HG03135 (cell line): ENCODE measurements around the gene GABRA5.
"Not testable (repeated sequence)": the region's sequence is repeated elsewhere in the genome, so short reads cannot be mapped to it uniquely, and the experiment has no call there.

Experiments
- ATAC-seq: cut with Tn5 transposase; IDR thresholded peaks from one replicate; pipeline ENCODE4 v1.9.1; 2021; ENCODE audit warnings: mild to moderate bottlenecking, moderate library complexity; ENCODE audit not compliant: unreplicated experiment

Gene GABRA5

GRCh38 chr15:26875476-26875850 is 8.6 kb downstream of the GABRA5 start:
- ATAC-seq, result no peak

DNA sequence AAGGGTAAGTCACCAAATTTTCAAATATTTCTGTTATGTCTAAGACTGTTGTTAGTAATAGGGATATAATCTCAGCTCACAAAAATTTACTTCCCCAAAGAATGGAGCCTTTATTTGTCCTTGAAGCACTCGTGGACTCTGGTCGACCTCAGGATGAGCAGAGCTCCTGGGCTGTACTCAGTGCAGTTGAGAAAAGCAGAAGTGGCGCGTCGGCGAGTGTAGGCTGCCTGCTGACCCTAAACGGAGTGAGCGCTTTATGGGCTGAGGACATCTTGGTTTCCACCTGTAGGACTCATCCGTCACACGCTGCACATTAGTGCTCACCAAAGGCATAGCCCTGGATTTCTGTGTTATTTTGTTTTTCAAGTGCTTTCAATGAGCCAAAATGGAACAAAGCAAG is 11.0 kb downstream of the GABRA5 start:
- ATAC-seq, result no peak

GRCh38 chr15:26879706-26880105 is 12.8 kb downstream of the GABRA5 start:
- ATAC-seq, result no peak

DNA sequence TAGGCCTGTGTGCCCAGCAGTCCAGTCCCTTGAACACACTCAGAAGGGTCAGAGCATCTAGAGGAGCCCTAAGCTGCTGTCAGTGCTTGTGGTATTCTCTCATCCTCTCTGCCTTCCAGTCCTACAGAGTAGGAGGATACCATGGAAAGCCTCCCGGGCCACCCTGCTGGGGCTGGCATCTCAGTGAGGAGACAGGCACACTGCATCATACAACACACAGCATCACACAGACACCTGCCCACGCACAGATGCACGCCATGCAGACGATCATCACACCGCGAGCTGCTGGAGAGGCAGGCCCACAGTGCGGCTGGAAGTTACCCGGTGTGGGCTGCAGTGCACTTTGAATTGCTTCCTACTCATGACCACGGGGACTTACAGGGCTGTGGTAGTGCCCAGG is 15.2 kb downstream of the GABRA5 start:
- no peak for ATAC-seq

DNA sequence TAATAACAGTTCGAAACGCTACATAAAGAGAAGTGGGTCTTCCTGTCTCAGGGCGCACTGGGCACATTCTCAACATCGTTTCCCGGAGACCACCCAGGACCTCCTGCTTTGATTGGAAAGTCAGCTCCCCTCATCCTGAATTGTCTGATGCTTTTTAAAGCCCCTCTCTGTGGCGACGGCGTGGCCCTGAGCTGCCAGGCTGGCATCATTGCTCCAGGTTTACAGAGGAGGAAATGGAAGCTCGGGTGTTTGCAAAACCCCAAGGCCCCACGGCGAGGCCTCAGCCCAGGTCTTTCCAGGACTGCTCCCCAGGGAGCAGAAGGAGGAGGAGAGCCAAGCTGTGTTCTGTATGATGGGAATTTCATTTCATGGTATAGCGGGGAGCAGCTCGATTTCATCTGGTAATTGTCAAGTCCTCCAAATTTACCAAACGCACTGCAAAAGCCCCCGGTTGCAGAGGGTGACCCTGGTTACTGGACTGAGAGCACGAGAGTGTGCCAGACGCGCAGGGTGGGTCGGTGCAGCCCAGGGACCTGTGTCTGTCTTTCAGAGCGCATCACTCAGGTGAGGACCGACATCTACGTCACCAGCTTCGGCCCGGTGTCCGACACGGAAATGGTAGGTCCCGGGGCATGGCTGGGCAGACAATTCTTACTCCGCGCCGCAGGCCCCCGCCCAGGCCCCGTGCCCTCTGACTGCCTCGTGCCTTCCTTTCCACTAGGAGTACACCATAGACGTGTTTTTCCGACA is 15.9 kb downstream of the GABRA5 start:
- no peak for ATAC-seq

- no peak for ATAC-seq
These were observed 16.6 kb downstream of the GABRA5 start for GRCh38 chr15:26883466-26883865.

DNA sequence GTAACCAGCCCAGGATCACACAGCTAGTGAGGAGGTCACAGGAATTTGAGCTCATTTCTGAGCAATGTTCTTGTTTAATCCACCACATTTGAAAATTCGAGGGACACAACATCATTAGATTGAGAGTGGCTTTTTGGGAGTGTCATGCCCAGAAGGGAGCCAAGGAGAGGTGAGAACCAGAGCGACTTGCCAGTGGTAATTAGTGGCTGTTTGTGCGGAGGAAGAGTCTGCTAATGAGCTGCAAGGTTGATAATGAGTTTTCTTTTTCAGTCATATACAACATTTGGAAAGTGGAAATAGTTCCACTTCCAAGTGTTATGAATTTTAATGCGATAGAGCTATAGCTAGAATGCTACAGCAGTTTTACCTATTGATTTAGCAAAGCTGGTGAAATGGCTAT is 19.7 kb downstream of the GABRA5 start:
- ATAC-seq, result no peak

- ATAC-seq, result no peak
These were observed 21.2 kb downstream of the GABRA5 start for GRCh38 chr15:26887926-26888666.

DNA sequence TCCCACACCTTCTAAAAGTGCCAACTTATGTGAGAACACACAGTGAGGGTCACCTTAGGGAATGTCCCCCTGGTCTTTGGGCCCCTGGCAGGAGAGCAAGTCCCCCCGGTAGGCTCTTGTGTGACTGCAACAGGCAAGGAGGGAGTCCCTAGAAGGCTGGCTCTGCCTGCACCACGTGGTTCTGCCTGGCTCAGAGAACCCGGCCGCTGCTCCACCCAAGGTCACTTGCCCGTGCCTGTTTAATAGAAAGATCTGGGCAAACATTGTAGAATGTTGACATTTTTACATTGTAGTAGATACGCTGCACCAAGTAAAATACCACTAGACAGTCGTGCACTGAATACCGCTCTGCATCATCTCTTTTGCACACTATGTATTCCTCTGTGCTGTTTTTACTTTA is 21.9 kb downstream of the GABRA5 start:
- no peak for ATAC-seq

DNA sequence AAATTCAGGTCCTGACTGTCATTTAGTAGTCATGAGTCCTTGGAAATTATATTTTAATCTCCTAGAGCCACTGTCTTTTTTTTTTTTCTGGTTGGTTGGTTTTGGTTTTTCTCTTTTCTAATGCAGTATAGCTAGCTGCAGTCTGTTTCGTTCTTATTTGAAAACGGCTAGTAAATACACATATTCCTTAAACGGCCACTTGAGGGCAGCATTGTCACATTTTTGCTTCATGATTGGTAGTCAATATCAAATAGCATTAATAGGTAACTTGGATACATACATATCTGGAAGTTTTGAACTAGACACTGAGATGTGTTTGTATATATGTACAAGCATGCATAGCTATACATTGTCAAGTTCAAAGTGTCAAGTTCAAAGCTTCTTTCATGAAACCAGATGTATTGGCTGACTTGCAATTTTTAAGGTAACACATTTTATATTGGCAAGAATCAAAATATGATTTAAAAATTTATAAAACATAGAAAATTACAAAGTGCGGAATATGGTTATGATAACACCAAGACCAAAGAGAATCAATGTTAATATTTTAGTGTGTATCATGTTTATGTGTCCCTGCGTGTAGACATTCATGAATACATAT is 22.5 kb downstream of the GABRA5 start:
- ATAC-seq, result no peak

DNA sequence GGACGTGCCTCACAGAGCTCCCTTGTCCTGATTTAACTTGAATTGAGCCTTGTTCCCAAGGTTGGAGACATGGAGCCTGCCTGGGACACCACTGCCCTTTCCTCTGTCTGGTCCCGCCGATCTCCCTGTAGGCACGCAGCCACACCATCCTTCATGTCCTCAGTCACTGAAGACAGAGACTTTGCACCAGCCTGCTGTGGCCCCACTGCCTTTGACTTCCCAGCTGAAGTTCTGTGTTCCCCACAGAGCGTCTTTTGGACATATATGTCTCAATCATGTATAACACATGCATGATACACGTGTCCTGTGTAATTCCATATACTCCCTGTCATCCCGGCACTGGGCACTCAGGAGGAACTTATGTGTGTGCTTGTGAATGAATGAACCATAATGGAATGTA is 23.6 kb downstream of the GABRA5 start:
- ATAC-seq, result no peak

DNA sequence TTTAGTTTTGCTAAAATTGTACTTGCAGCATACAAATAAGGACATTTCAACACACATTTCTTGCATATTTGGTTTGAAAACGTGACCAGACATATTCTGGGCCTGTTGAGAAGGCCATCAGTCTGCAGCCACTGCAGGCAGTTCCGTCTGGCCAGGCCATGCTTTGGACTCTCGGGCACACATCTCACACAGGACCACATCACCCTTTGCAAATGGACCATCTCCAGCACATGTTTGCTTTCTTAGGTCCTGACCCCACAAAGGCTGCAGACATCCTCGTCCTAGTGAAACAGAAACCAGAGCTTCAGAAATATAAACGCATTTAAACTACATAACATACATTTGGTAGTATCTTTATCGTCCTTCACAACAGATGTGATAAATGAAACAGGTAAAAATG is 24.1 kb downstream of the GABRA5 start:
- ATAC-seq, result no peak

GRCh38 chr15:26891448-26892181 is 24.8 kb downstream of the GABRA5 start:
- ATAC-seq, result no peak

DNA sequence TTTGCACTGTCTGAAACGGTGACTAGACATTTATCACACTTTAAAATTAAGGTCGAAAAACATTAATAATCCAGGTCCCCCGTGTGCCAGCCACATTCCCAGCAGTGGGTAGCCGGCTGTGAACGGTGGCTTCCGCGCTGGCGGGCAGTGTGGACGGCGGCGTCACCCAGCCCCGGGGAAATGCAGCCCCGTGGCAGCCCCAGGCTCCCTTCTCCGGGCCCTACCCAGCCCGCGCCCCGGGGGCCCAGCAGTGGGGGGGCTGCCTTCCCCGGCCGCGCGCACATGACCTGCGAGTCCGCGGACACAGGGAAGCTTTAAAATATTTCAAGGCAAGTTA is 25.3 kb downstream of the GABRA5 start:
- no peak for ATAC-seq

- no peak for ATAC-seq
These were observed 25.8 kb downstream of the GABRA5 start for GRCh38 chr15:26892678-26893077.

- no peak for ATAC-seq
These were observed 26.6 kb downstream of the GABRA5 start for GRCh38 chr15:26893351-26894065.

DNA sequence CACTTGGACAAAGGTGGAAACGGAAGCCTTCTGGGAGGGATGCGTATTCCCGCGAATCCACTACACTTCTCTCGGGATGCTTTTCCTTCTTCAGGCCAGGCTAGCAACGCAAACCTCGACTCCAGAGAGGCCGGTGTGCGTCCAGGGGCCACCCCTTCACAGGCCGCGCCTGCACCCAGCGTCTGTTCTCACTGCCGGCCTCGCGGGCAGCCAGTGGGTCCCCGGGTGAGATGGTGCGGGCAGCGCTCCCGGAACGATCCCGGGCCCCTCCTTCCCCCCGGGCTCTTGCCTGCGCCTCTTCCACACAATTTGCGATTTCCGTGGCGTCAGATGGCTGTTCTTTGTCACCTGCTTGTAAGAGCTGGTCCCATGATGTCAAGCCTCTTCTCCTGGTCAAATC is 27.3 kb downstream of the GABRA5 start:
- no peak for ATAC-seq

DNA sequence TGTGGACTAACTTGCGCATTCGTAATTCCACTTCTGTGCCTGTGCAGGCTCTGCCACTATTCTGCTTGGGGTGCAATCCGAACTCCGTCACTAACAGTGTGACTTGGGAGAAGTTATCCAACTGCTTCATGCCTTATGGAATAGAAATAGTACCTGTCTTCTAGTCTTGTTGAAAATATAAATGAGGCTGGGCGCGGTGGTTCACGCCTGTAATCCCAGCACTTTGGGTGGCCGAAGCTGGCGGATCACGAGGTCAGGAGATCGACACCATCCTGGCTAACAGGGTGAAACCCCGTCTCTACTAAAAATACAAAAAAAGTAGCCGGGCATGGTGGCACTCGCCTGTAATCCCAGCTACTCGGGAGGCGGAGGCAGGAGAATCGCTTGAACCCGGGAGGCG is 28.5 kb downstream of the GABRA5 start:
- ATAC-seq, result not testable (repeated sequence)

GRCh38 chr15:26899658-26900057 is 32.8 kb downstream of the GABRA5 start:
- ATAC-seq, result no peak

GRCh38 chr15:26901041-26901440 is 34.2 kb downstream of the GABRA5 start:
- ATAC-seq, result no peak

- no peak for ATAC-seq
These were observed 43.9 kb downstream of the GABRA5 start for GRCh38 chr15:26910715-26911114.
